Fibroblast of lung (primary cell): ENCODE measurements around the gene SAA4.

Experiments used
- EZH2 ChIP-seq: IDR thresholded peaks from 2 replicates; pipeline ENCODE4 v1.5.1; 2012; ENCODE audit warnings: low read length, control low read depth, mild to moderate bottlenecking; ENCODE audit errors: missing control alignments
- TF ChIP-seq, protein P1 (sequence below), 2 donors: IDR thresholded peaks in 1 of 2; conservative IDR thresholded peaks in 1 of 2; 1 replicate in 1 of 2; 2 replicates in 1 of 2; pipeline ENCODE4 v1.5.1; 2011 to 2012; ENCODE audit warnings: low read length in 2 of 2, control low read depth in 1 of 2, inconsistent platforms in 1 of 2, low read depth in 1 of 2, mild to moderate bottlenecking in 1 of 2

DNA sequence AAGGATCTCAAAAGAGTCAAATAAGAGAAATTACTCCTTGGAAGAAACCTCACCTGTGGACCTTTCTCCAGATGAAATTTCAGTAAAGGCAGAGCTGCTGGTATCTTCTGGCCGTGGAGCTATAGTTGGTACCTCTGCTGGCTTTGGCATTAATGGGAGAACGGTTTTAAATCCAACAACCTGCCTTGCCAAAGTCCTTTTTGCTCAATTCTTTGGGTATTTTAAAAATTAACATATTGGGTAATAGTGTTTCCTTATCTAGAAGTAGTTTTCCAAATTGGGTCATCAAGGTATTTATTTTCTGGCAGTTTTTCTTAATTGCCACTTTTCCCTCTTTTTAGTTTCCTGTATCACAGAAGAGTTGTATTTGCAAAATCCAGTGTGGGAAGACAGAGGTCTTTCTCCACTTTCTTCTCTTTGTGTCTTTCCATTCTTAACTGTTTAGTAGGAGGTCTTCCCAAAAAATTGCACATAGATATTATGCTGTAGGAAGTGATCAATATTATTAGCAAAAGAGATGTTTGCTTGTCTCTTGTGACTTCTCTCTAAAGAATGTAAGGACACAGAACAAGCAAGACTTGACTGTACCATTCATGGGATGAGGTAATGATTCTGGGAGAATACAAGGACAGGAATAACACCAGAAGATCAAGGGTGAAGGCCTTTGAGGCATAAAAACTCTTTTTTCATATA is at the start of gene SAA4:
- TF ChIP-seq, protein P1, sequence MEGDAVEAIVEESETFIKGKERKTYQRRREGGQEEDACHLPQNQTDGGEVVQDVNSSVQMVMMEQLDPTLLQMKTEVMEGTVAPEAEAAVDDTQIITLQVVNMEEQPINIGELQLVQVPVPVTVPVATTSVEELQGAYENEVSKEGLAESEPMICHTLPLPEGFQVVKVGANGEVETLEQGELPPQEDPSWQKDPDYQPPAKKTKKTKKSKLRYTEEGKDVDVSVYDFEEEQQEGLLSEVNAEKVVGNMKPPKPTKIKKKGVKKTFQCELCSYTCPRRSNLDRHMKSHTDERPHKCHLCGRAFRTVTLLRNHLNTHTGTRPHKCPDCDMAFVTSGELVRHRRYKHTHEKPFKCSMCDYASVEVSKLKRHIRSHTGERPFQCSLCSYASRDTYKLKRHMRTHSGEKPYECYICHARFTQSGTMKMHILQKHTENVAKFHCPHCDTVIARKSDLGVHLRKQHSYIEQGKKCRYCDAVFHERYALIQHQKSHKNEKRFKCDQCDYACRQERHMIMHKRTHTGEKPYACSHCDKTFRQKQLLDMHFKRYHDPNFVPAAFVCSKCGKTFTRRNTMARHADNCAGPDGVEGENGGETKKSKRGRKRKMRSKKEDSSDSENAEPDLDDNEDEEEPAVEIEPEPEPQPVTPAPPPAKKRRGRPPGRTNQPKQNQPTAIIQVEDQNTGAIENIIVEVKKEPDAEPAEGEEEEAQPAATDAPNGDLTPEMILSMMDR (conservative IDR thresholded peaks at IDR 0.05 in 1 of 2, IDR thresholded peaks at IDR 0.05 in 1 of 2; ENCODE audit: low read depth in 1 of 2, low read length in 2 of 2): no peak
- TF ChIP-seq EZH2: no peak
